PC-9 (cell line): ENCODE measurements around the gene VWA8. TPM values are rescaled to one million over a fixed set of nuclear protein-coding genes. Genes with fewer than 3 reads are reported as not detected.

Source experiments
- BruUV-seq: library from RNA; stranded (reverse); fragments of 400-500 nt; replicated peaks from 2 replicates; lab custom pipeline; 2021; lab: Mats Ljungman, UMichigan
- CTCF ChIA-PET: fragments of 300-600 bp; sonication (Branson Sonifier 250); formaldehyde crosslinking; loops from one replicate; lab custom pipeline; 2022; ENCODE audit warnings: antibody characterized with exemption; lab: Charles Lee
- POLR2A ChIA-PET: fragments of 300-600 bp; sonication (Branson Sonifier 250); formaldehyde crosslinking; loops from one replicate; lab custom pipeline; 2022; ENCODE audit warnings: antibody characterized with exemption; ENCODE audit not compliant: unreplicated experiment; lab: Charles Lee
- DNase-seq, 2 experiments: peaks; one replicate each; pipeline versions ENCODE4 v3.0.0 to v3.0.0-alpha.2; 2015 to 2022; ENCODE audit warnings: mixed read lengths in 1 of 2
- H2AFZ ChIP-seq: fragments of 200-600 bp; sonication (generic); 2 replicates; pipeline ENCODE4 v1.8.1; 2017; ENCODE audit warnings: antibody characterized with exemption
- H3F3A ChIP-seq: fragments of 200-600 bp; sonication (generic); 2 replicates; pipeline ENCODE4 v1.8.1; 2017; ENCODE audit warnings: antibody characterized with exemption, mild to moderate bottlenecking, low read depth; ENCODE audit not compliant: insufficient read depth
- H3K27ac ChIP-seq: fragments of 200-600 bp; sonication (generic); 2 replicates; pipeline ENCODE4 v1.6.1; 2016; ENCODE audit warnings: mixed run types
- H3K27me3 ChIP-seq: fragments of 200-600 bp; sonication (generic); 2 replicates; pipeline ENCODE4 v1.6.1; 2016; ENCODE audit warnings: low read depth, mixed run types; ENCODE audit not compliant: insufficient read depth
- H3K36me3 ChIP-seq: fragments of 200-600 bp; sonication (generic); 2 replicates; pipeline ENCODE4 v1.6.1; 2016; ENCODE audit warnings: low read depth, mixed run types
- H3K4me1 ChIP-seq: fragments of 200-600 bp; sonication (generic); replicated peaks from 2 replicates; pipeline ENCODE4 v1.6.1; 2016; ENCODE audit warnings: mixed run types; ENCODE audit not compliant: insufficient read depth
- H3K4me2 ChIP-seq: fragments of 200-600 bp; sonication (generic); 2 replicates; pipeline ENCODE4 v1.6.1; 2017; ENCODE audit warnings: mixed run types
- H3K4me3 ChIP-seq: fragments of 200-600 bp; sonication (generic); 2 replicates; pipeline ENCODE4 v1.6.1; 2016; ENCODE audit warnings: mixed run types
- H3K79me2 ChIP-seq: fragments of 200-600 bp; sonication (generic); 2 replicates; pipeline ENCODE4 v1.6.1; 2017; ENCODE audit warnings: low read depth, mixed run types
- H3K9me2 ChIP-seq: fragments of 200-600 bp; sonication (generic); 2 replicates; pipeline ENCODE4 v1.8.1; 2017; ENCODE audit warnings: mild to moderate bottlenecking; ENCODE audit not compliant: insufficient read depth
- H3K9me3 ChIP-seq: fragments of 200-600 bp; sonication (generic); 2 replicates; pipeline ENCODE4 v1.8.1; 2016; ENCODE audit warnings: low read depth; ENCODE audit not compliant: insufficient read depth
- H4K20me1 ChIP-seq: fragments of 200-600 bp; sonication (generic); 2 replicates; pipeline ENCODE4 v1.8.1; 2017; ENCODE audit not compliant: insufficient read depth
- EZH2 ChIP-seq: fragments of 200-600 bp; sonication (generic); IDR thresholded peaks from 2 replicates; pipeline ENCODE4 v1.8.0; 2017; ENCODE audit warnings: antibody characterized with exemption, low read depth
- intact Hi-C: fragments of 100-400 bp; cut with micrococcal nuclease; formaldehyde crosslinking; loops from one replicate; pipeline ENCODE4 v1.10.0; 2022; ENCODE audit not compliant: unreplicated experiment
- total RNA-seq: library from RNA; stranded (reverse); gene quantifications from 2 replicates; pipeline ENCODE4 v1.2.3, GENCODE V29; 2021
- TF ChIP-seq, protein P1 (sequence below): fragments of 200-600 bp; sonication (generic); conservative IDR thresholded peaks from 2 replicates; pipeline ENCODE4 v1.6.1; 2017; ENCODE audit warnings: mixed run types, antibody characterized with exemption, mild to moderate bottlenecking, moderate library complexity

Gene VWA8
- total RNA-seq, 1 experiment from 2014 or later: 14.1 TPM

- Histone ChIP-seq H2AFZ (no peak overlapping the region), H3K27me3 (no peaks in the 10 kb centered on the region), H3K4me2 (no peak overlapping the region), H3K27ac (no peak overlapping the region), H3K36me3 (peaks cover 4% of the 10 kb centered on the region; the same call in 1 of the 2 replicates), H3F3A (no peaks in the 10 kb centered on the region), H3K9me3 (no peaks in the 10 kb centered on the region), H3K4me3 (no peak overlapping the region), H3K79me2 (no peaks in the 10 kb centered on the region), H4K20me1 (no peaks in the 10 kb centered on the region), H3K9me2 (no peaks in the 10 kb centered on the region), H3K4me1 (no peaks in the 10 kb centered on the region)
- ChIA-PET POLR2A (interaction anchor here (0.7 kb wide), 1 partner anchor 78 kb away, joined by 25 read pairs; no protein-coding TSS in a partner anchor), CTCF (no interaction called here)
- TF ChIP-seq EZH2: no peak
- TF ChIP-seq, protein P1, sequence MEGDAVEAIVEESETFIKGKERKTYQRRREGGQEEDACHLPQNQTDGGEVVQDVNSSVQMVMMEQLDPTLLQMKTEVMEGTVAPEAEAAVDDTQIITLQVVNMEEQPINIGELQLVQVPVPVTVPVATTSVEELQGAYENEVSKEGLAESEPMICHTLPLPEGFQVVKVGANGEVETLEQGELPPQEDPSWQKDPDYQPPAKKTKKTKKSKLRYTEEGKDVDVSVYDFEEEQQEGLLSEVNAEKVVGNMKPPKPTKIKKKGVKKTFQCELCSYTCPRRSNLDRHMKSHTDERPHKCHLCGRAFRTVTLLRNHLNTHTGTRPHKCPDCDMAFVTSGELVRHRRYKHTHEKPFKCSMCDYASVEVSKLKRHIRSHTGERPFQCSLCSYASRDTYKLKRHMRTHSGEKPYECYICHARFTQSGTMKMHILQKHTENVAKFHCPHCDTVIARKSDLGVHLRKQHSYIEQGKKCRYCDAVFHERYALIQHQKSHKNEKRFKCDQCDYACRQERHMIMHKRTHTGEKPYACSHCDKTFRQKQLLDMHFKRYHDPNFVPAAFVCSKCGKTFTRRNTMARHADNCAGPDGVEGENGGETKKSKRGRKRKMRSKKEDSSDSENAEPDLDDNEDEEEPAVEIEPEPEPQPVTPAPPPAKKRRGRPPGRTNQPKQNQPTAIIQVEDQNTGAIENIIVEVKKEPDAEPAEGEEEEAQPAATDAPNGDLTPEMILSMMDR: no peak
- no TSS peak for BruUV-seq
- intact Hi-C loops: no loop called here
- DNase-seq: no peak
Measured at GRCh38 chr13:41565216-41565615, 395.7 kb downstream of the VWA8 start.

DNA sequence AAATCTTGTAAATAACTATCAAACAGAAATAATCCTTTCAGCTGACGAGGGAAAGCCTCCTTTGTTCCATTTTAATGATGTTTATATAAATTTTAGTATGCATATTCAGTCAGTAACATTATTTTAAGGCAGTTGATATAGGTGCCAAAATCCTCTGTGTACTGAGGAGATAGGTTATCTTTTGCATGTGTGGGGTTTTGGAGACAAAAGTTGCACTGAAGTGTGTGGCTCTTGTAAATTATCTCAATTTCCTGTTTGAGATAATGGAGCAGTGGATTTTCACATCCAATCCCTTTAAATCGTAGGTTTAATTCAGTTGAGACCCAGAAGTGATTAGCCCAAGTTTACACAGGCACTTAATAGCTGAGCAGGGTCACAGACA lies 396.9 kb downstream of the VWA8 start:
- Histone ChIP-seq H3F3A (no peaks in the 10 kb centered on the region), H3K4me1 (no peaks in the 10 kb centered on the region), H3K79me2 (no peaks in the 10 kb centered on the region), H3K4me3 (no peak overlapping the region), H3K36me3 (peaks cover 4% of the 10 kb centered on the region; the same call in 1 of the 2 replicates), H2AFZ (no peak overlapping the region), H4K20me1 (no peaks in the 10 kb centered on the region), H3K4me2 (no peak overlapping the region), H3K9me3 (no peaks in the 10 kb centered on the region), H3K27ac (no peak overlapping the region), H3K9me2 (no peaks in the 10 kb centered on the region), H3K27me3 (no peaks in the 10 kb centered on the region)
- ChIA-PET CTCF (no interaction called here), POLR2A (no interaction called here)
- no TSS peak for BruUV-seq
- TF ChIP-seq EZH2: no peak
- TF ChIP-seq, protein P1: no peak
- DNase-seq: no peak
- intact Hi-C loops: no loop called here

DNA sequence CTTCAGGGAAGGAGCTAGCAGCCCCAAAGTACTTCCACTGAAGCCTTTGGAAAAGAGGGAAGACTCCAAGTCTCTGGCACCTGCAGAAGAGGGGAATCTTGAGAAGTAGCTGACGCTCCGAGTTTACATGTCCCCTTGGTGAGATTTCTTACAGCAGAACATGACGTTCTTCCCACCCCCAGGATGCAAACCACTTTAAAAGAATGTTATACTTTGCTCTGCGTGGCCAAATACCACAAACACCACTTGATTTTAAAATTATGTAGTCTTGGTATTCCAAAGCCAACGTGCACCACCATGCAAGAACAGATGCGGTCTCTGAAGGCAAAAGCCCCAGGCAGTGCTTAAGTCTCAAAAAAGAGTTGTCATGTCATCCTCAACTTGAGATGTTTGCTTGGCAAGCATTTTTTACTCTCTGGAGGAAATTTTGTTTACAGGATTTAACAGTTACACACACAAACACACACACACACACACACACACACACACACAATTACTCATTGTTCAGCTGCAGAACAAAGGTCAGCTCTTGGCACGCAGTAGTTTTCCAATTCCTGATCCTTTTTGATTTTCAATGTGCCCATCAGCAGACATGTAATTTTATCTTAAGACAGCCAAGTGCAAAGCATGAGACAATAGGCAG lies 397.4 kb downstream of the VWA8 start:
- peaks cover 4% of the 10 kb centered on the region; the same call in 1 of the 2 replicates for H3K36me3 ChIP-seq
- H4K20me1 ChIP-seq: no peaks in the 10 kb centered on the region
- no peak for DNase-seq
- no peak overlapping the region for H3K4me2 ChIP-seq
- H3K27ac ChIP-seq: no peak overlapping the region
- H3K27me3 ChIP-seq: no peaks in the 10 kb centered on the region
- H2AFZ ChIP-seq: no peak overlapping the region
- H3K9me2 ChIP-seq: no peaks in the 10 kb centered on the region
- H3F3A ChIP-seq: no peaks in the 10 kb centered on the region
- no peaks in the 10 kb centered on the region for H3K79me2 ChIP-seq
- ChIA-PET CTCF (no interaction called here), POLR2A (no interaction called here)
- TF ChIP-seq EZH2: no peak
- TF ChIP-seq, protein P1: no peak
- intact Hi-C loops: no loop called here
- H3K4me3 ChIP-seq: no peak overlapping the region
- no TSS peak for BruUV-seq
- no peaks in the 10 kb centered on the region for H3K4me1 ChIP-seq
- H3K9me3 ChIP-seq: no peaks in the 10 kb centered on the region
